Testis (tissue), 3 donors: ENCODE data around the gene LILRA5. TPM values are rescaled to one million over a fixed set of nuclear protein-coding genes. Genes with fewer than 3 reads are reported as not detected.

Experiments used
- DNase-seq: peaks from one replicate; pipeline ENCODE4 v3.0.0-alpha.2; 2019
- H3K27ac ChIP-seq, 2 donors: fragments of 200-600 bp; sonication (generic); one replicate each; pipeline ENCODE4 v1.5.1; 2019
- H3K27me3 ChIP-seq: fragments of 200-600 bp; sonication (generic); one replicate; pipeline ENCODE4 v1.5.1; 2019
- H3K36me3 ChIP-seq: fragments of 200-600 bp; sonication (generic); one replicate; pipeline ENCODE4 v1.5.1; 2017; ENCODE audit warnings: low read depth; ENCODE audit errors: missing control alignments
- H3K4me1 ChIP-seq: fragments of 200-600 bp; sonication (generic); one replicate; pipeline ENCODE4 v1.5.1; 2019
- H3K4me3 ChIP-seq, 2 donors: fragments of 200-600 bp; sonication (generic); one replicate each; pipeline ENCODE4 v1.5.1; 2017 to 2019
- H3K9me3 ChIP-seq: fragments of 200-600 bp; sonication (generic); one replicate; pipeline ENCODE4 v1.5.1; 2017
- POLR2A ChIP-seq: fragments of 450-650 bp; IDR thresholded peaks from one replicate; pipeline ENCODE4 v1.6.1; 2017; ENCODE audit warnings: antibody characterized with exemption, mild to moderate bottlenecking, moderate library complexity
- WGBS, 2 donors: methylation state at CpG; one replicate each; pipeline ENCODE4 v1.1.5; 2018; 5-methylcytosine and 5-hydroxymethylcytosine counted together
- intact Hi-C: fragments of 100-400 bp; cut with DNase I; formaldehyde crosslinking; loops from one replicate; pipeline ENCODE4 v1.15.1; 2023; ENCODE audit warnings: low total_unique reads
- polyA plus RNA-seq: library from polyadenylated mRNA; stranded (reverse); fragments of 350-450 nt; fragmentation: Illumina TruSeq; extraction: RNeasy Lipid Tissue Mini Kit (QIAGEN cat#74804); gene quantifications from one replicate; pipeline ENCODE4 v1.2.3, GENCODE V29; 2014; ENCODE audit warnings: low read depth, low replicate concordance; ENCODE audit not compliant: insufficient read depth
- total RNA-seq, 2 donors: library from RNA; depleted of rRNA; stranded (reverse); fragments of >200 nt; gene quantifications; one replicate each; pipeline ENCODE4 v1.2.3, GENCODE V29; 2016
- TF ChIP-seq, protein P1 (sequence below), 3 experiments: fragments of 450-650 bp in 2 of 3; fragments of 200-600 bp in 1 of 3; sonication (generic) in 1 of 3; IDR thresholded peaks; one replicate each; pipeline ENCODE4 v1.5.1; 2016 to 2019; ENCODE audit warnings: antibody characterized with exemption in 3 of 3, mild to moderate bottlenecking in 2 of 3, moderate library complexity in 1 of 3

The LILRA5 gene
- total and polyA plus RNA-seq, 3 donors from 2014 or later: 1.1 to 1.4 (median 1.2) TPM

DNA sequence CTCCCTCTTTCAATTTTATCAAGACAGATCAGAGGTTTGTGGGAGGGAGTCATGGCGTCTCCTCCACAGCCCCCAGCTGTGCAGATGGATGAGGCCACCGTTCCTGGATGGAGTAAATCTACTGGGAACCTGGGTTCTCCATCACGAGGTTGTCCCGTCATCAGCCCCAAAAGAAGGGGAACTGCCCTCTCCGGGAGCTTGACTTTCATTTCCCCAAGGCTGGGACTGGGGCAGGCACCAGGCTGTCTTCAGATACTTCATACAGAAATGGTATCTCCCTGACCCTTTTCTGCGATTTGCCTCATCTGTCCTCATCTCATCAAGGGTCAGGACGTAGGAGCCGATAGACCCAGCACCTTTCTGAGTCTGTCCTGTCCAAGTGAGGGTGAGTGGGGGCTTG lies 41.9 kb downstream of the LILRA5 start:
- TF ChIP-seq POLR2A: no peak
- TF ChIP-seq, protein P1, sequence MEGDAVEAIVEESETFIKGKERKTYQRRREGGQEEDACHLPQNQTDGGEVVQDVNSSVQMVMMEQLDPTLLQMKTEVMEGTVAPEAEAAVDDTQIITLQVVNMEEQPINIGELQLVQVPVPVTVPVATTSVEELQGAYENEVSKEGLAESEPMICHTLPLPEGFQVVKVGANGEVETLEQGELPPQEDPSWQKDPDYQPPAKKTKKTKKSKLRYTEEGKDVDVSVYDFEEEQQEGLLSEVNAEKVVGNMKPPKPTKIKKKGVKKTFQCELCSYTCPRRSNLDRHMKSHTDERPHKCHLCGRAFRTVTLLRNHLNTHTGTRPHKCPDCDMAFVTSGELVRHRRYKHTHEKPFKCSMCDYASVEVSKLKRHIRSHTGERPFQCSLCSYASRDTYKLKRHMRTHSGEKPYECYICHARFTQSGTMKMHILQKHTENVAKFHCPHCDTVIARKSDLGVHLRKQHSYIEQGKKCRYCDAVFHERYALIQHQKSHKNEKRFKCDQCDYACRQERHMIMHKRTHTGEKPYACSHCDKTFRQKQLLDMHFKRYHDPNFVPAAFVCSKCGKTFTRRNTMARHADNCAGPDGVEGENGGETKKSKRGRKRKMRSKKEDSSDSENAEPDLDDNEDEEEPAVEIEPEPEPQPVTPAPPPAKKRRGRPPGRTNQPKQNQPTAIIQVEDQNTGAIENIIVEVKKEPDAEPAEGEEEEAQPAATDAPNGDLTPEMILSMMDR (IDR thresholded peaks at IDR 0.05): no peak
- WGBS, 2 donors: 71% methylated on average over 5 to 8 of the region's 8 CpGs
- no peak for DNase-seq

DNA sequence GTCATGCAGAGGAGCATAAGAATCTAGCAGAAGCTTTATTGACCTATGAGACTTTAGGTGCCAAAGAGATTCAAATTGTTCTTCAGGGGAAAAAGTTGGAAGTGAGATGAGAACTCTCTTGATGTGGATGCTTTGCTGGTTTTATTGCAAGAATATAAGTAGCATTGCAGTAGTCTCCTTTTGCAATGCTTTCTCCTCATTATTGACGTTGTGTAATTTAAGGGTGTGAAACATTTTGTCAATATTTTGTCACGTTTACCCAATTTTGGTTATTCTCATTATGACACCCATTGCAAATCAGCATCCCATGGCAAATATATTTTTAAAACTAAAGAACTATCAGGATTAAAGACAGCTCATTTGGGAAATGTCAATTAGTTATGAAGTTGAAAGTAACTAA lies 44.0 kb downstream of the LILRA5 start:
- no peaks in the 10 kb centered on the region for H3K36me3 ChIP-seq
- no peaks in the 10 kb centered on the region for H3K27me3 ChIP-seq
- TF ChIP-seq, protein P1 (IDR thresholded peaks at IDR 0.05): no peak
- no peak for TF ChIP-seq POLR2A
- no peak overlapping the region for H3K4me3 ChIP-seq
- intact Hi-C loops: no loop called here
- no peaks in the 10 kb centered on the region for H3K4me1 ChIP-seq
- WGBS, 2 donors: 62 to 80% methylated on average over 2 of the region's 2 CpGs
- H3K9me3 ChIP-seq: no peaks in the 10 kb centered on the region
- DNase-seq: no peak
- no peak overlapping the region for H3K27ac ChIP-seq

More for the DNA sequence above, 41.9 kb downstream of the LILRA5 start:
- H3K9me3 ChIP-seq: no peaks in the 10 kb centered on the region
- no peaks in the 10 kb centered on the region for H3K27me3 ChIP-seq
- H3K4me3 ChIP-seq: no peak overlapping the region
- intact Hi-C loops: no loop called here
- no peak overlapping the region for H3K27ac ChIP-seq
- no peaks in the 10 kb centered on the region for H3K36me3 ChIP-seq
- H3K4me1 ChIP-seq: no peaks in the 10 kb centered on the region

DNA sequence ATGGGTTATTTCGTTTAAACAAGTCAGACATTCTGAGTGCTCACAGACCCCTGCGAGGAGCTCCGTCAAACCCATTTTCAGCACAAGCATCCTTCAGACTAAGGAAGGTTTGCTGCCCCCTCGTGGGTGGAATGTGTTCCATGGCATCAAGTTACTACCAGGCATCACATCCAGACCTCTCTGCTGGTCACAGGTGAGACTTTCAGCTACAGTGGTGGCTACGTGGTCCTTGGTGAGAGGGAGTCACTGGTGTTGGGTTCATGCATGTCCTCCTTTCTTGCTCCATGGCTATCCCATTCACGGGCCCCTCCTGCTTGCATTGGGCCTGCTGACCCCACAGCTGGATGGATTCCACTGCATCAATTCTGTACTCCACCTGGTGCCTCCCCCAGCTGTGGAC lies 46.8 kb downstream of the LILRA5 start:
- intact Hi-C loops: no loop called here
- peak; percentile 91 for DNase-seq
- H3K4me1 ChIP-seq: no peaks in the 10 kb centered on the region
- 15 to 17% methylated on average over 5 to 6 of the region's 6 CpGs for WGBS, 2 donors
- no peaks in the 10 kb centered on the region for H3K27me3 ChIP-seq
- H3K9me3 ChIP-seq: no peaks in the 10 kb centered on the region
- H3K4me3 ChIP-seq: no peak overlapping the region
- TF ChIP-seq, protein P1 (IDR thresholded peaks at IDR 0.05): peak; percentile 40 to 69 (median 52)
- TF ChIP-seq POLR2A: no peak
- no peaks in the 10 kb centered on the region for H3K36me3 ChIP-seq
- H3K27ac ChIP-seq: no peak overlapping the region

DNA sequence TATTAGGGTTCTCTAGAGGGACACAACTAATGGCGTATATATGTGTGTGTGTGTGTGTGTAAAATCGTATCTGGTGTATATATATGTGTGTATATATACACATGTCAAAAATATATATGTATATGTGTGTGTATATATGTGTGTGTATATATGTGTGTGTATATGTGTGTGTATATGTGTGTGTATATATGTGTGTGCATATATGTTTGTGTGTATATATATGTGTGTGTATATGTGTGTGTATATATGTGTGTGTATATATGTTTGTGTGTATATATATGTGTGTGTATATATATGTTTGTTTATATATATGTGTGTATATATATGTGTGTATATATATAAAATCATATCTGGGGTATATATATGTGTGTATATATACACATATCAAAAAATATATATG lies 50.5 kb downstream of the LILRA5 start:
- WGBS, 2 donors: 88 to 92% methylated on average over 2 of the region's 2 CpGs
- Histone ChIP-seq H3K27me3 (no peaks in the 10 kb centered on the region), H3K27ac (no peak overlapping the region), H3K4me3 (no peak overlapping the region), H3K4me1 (peaks cover 4% of the 10 kb centered on the region), H3K36me3 (no peaks in the 10 kb centered on the region), H3K9me3 (no peaks in the 10 kb centered on the region)
- no peak for TF ChIP-seq POLR2A
- TF ChIP-seq, protein P1 (IDR thresholded peaks at IDR 0.05): no peak
- intact Hi-C loops: no loop called here
- no peak for DNase-seq

DNA sequence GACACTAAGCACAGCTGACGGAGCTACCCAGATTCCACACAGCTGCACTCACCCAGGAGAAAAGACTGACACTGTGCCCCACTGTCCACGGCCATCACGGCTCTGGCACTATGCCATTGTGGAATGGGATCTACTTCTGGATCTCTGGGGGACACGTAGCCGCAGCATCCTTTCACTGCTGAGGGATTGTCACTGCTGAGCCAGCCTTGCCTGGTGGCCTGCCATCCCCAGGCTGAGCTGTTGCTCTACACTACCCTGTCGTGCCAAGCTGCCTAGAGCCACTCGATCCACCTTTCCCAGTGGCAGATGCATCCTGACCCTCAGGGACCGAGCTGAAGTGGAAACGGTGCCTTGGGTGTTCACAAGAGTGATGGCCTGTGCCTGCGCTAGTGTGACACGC lies 50.9 kb downstream of the LILRA5 start:
- Histone ChIP-seq H3K27me3 (no peaks in the 10 kb centered on the region), H3K4me1 (peaks cover 4% of the 10 kb centered on the region), H3K27ac (no peak overlapping the region), H3K9me3 (no peaks in the 10 kb centered on the region), H3K4me3 (no peak overlapping the region), H3K36me3 (no peaks in the 10 kb centered on the region)
- 84% methylated on average over 11 of the region's 11 CpGs for WGBS, 2 donors
- intact Hi-C loops: no loop called here
- no peak for DNase-seq
- TF ChIP-seq, protein P1 (IDR thresholded peaks at IDR 0.05): no peak
- TF ChIP-seq POLR2A: no peak
